HG02981 (cell line): ENCODE data around the gene PAX4.

ENCODE experiments used
- ATAC-seq: cut with Tn5 transposase; IDR thresholded peaks from one replicate; pipeline ENCODE4 v1.9.1; 2021; ENCODE audit warnings: mild to moderate bottlenecking, moderate library complexity; ENCODE audit not compliant: unreplicated experiment

PAX4 gene

GRCh38 chr7:127618042-127618441 is at the start of gene PAX4:
Gene PAX4, minus strand, starts transcription at chr7:127618142. Its CDS starts 2,214 bp downstream, at chr7:127615928.
- no peak for ATAC-seq

DNA sequence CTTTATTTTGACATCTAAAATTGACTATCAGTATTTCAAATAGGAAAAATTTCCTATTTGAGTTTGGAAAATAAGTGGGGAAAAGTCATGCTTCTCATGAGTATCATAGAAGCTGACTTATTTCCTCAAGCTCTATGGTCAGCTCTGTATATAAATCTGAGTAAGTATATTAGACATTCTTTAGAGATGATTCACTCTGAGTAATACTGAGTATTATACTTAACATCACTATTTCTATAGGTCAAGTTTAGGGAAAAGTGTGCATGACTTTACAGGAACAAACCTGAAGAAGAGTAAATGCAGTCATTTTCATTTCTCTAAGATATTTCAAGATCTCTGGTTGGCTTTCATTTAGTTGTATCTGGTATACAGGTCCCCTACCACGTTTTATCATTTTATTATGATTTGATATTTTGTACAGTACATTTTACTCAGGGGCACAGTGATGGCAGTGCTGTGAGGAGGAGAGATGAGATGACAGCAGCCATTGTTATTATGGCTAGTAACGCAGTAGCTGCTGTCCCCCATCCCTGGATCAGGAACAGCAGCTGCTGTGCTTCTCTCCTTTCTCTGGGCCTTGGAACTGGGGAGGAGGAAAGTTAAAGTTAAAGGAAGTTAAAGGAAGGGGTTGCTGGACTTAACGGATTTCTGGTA is 49.2 kb upstream of the PAX4 start:
- no peak for ATAC-seq

DNA sequence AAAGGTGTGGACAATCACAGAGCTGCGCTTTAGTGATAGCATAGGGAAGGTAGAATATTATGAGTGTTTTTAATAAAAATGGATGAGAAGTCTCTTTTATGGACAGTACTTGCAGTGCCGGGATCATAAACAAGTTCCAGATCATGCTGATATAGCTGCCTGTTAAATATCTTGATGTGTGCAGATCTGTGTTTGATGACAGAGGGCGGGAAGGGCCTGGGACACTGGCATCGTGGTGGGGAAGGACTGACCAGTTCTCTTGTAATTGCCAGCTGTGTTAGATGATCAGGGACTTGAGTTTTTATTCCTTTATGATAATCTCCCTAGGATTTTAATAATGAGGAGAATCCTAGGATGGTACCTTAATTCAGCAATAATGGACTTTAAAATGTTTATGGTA is 48.7 kb upstream of the PAX4 start:
- no peak for ATAC-seq

- no peak for ATAC-seq
Observed at GRCh38 chr7:127665922-127666321, 48.0 kb upstream of the PAX4 start.

- no peak for ATAC-seq
Observed at GRCh38 chr7:127658970-127659630, 41.2 kb upstream of the PAX4 start.

- ATAC-seq: no peak
Observed at GRCh38 chr7:127657500-127657899, 39.6 kb upstream of the PAX4 start.

GRCh38 chr7:127655720-127656119 is 37.8 kb upstream of the PAX4 start:
- ATAC-seq: no peak

DNA sequence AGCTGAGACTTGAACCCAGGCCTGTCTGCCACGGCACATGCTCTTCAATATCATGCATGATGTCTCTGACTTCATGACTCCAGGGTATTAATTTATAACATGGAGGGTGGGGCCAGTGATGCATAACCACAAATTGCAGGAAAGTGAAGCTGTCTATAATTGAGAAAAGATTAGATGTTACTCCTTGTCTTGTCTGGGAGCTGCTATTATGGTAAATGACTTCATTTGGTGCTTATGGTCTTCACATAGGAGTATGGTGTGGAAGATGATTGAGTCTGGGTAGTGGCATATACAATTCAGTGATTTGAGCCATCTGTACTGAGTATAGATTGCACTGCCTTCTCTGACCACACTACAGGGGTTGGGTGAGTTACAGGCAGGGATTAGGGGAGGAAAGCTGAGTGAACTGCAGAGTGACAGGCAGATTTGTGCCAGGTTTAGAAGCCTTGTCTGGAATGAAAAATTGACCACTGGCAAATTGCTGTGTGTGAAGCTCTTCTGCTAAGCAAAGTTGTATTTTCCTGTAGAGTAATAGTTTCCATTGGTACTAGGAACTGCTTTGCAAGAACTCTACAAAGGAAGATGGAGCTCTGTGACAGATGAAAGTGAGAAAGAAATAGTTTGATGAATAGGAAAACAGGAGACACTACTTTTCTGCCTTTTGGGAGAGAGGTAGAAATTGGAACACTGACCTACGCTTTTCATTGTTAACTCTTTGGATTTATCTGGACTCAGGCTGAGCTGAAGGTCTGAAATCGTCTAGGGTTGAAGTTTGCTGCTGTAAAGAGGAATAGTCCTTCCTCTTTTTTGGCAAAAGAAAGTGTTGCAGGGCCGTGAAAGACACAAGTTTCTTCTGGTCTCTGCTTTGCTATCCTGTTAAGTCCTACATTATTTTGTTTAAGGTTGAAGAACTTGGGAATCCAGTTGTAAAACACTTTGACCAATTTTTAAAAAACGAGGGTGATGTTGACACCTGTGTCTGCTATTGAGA is 36.8 kb upstream of the PAX4 start:
- no peak for ATAC-seq

DNA sequence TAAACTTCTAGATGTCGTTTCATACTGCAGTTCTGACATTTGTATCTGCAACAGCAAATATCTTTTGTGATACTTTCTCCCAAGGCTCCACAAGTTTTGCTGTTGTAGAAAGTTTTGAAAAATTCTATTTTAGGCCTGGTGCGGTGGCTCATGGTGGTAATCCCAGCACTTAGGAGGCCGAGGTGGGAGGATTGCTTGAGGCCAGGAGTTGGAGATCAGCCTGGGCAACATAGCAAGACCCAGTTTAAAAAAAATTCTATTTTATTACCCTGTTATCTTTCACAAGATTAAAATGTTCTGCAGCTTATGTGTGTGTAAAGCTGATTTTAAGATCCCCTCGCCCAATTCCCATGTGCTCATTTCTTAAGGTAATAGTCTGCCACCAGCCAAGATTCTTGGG is 35.5 kb upstream of the PAX4 start:
- no peak for ATAC-seq

- ATAC-seq: peak; percentile 8
Observed at GRCh38 chr7:127652333-127653248, 34.6 kb upstream of the PAX4 start.

DNA sequence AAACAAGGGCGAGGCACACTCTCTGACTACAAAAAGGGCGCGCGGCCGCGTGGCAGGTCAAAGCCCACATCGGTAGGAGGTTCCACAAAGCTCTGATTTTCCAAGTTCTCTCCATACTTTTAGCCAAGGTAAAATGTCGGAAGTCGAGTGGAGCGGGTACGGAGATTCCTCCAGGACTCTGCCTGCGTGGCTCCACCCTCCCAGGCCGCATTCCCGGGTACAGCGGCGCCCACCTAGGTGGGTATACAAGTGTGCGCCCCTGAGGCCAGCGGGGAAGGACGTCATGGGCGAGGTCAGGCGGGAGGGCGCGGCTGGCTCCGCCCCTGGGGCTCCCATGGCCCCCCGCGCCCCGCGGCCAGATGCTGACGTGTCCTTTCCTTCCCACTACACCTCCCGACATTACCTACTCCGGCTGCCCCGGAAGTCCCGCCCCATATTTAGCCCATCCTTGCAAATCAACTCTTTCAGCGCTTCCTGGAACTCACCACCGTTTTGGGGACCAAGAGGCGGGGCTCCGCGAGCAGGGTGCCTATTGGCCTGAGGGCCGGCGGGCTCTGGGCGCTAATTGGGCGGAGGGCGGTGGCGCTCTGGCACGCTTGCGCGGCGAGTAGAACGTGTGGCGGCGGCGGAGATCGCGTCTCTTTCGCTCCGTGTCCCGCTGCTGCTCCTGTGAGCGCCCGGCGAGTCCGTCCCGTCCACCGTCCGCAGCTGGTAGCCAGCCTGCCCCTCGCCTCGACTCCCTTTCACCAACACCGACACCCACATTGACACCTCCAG is 33.8 kb upstream of the PAX4 start, which contains the start of gene SND1:
SND1 (plus strand) TSS at position 639 of the 777 bp plus-strand sequence. CDS start 180 bp downstream, outside the sequence.
- ATAC-seq: peak; percentile 91

- ATAC-seq: no peak
Observed at GRCh38 chr7:127650847-127651555, 33.1 kb upstream of the PAX4 start.

GRCh38 chr7:127648986-127649385 is 31.0 kb upstream of the PAX4 start:
- ATAC-seq: no peak

- no peak for ATAC-seq
Observed at GRCh38 chr7:127647636-127648035, 29.7 kb upstream of the PAX4 start.

DNA sequence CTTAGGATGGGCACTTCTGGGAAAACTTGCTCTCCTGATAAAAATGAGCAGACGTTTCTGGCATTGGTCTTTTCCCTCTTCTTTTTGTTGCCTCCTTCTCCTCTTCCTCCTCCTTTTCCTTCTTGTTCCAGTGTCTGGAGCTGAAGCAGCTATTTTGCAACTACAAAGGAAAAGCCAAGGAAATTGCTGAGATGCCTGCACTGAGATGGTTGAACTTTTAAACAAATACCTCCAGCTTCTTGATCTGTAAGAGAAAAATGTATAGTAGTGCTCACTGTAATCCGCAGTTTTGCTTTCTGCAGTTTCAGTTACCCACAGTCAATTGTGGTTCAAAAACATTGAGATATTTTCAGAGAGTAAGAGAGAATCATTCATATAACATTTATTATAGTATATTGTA is 26.5 kb upstream of the PAX4 start:
- ATAC-seq: no peak

DNA sequence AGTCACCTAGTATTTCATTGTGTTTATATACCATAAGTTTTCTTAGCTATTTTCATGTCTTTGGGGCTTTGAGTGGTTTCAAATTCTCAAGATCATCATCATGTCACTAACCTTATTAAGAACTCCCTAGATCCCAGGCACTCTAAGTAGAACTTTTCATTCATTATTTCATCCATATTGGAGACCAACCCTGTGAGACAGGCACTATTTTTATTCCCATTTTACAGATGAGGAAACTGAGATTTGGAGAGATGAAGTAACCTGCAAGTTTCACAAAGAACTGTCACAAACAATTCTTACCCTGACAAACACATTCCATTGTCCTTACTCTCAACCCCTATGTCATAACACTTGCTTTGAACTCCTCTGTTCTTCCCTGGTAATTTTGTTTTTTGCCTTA is 20.3 kb upstream of the PAX4 start:
- no peak for ATAC-seq

GRCh38 chr7:127635659-127636285 is 17.8 kb upstream of the PAX4 start:
- ATAC-seq: no peak

- ATAC-seq: no peak
Observed at GRCh38 chr7:127632276-127632910, 14.5 kb upstream of the PAX4 start.
